ENCODE results near the gene ACTR1A.

Gene ACTR1A

GRCh38 chr10:102517553-102517952 lies 15.0 kb upstream of the ACTR1A start:
- H3K4me2 ChIP-seq (ENCODE audit: low read depth, low read length, poor library complexity, severe bottlenecking), result no peak overlapping the region
- no peaks in the 10 kb centered on the region for H3K9me2 ChIP-seq (replicated peaks; ENCODE audit: insufficient read depth, low read length)
- TF ChIP-seq, protein P1, sequence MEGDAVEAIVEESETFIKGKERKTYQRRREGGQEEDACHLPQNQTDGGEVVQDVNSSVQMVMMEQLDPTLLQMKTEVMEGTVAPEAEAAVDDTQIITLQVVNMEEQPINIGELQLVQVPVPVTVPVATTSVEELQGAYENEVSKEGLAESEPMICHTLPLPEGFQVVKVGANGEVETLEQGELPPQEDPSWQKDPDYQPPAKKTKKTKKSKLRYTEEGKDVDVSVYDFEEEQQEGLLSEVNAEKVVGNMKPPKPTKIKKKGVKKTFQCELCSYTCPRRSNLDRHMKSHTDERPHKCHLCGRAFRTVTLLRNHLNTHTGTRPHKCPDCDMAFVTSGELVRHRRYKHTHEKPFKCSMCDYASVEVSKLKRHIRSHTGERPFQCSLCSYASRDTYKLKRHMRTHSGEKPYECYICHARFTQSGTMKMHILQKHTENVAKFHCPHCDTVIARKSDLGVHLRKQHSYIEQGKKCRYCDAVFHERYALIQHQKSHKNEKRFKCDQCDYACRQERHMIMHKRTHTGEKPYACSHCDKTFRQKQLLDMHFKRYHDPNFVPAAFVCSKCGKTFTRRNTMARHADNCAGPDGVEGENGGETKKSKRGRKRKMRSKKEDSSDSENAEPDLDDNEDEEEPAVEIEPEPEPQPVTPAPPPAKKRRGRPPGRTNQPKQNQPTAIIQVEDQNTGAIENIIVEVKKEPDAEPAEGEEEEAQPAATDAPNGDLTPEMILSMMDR (IDR thresholded peaks at IDR 0.05; ENCODE audit: insufficient read depth, low read length, poor library complexity, severe bottlenecking), result no peak
- no peak for TF ChIP-seq EZH2phosphoT487 (conservative IDR thresholded peaks at IDR 0.05; ENCODE audit: low read length)
- H2AFZ ChIP-seq (ENCODE audit: low read depth, low read length, severe bottlenecking), result no peak overlapping the region
- no peak overlapping the region for H3K27ac ChIP-seq (ENCODE audit: low read depth, low read length)
- no peaks in the 10 kb centered on the region for H3F3A ChIP-seq (ENCODE audit: insufficient read depth)
- no peaks in the 10 kb centered on the region for H3K9me3 ChIP-seq (ENCODE audit: insufficient read depth, low read length)
- H3K36me3 ChIP-seq (ENCODE audit: low read length), result no peaks in the 10 kb centered on the region
- H3K4me3 ChIP-seq (ENCODE audit: insufficient read depth, low read length, poor library complexity, severe bottlenecking), result no peak overlapping the region
- H3K27me3 ChIP-seq (ENCODE audit: low read length), result no peaks in the 10 kb centered on the region
- H4K20me1 ChIP-seq (ENCODE audit: low read depth, low read length), result no peaks in the 10 kb centered on the region
- H3K79me2 ChIP-seq (ENCODE audit: insufficient read depth, low read length), result no peaks in the 10 kb centered on the region
- no peak overlapping the region for H3K9ac ChIP-seq (ENCODE audit: low read length)

GRCh38 chr10:102515724-102516123 lies 13.2 kb upstream of the ACTR1A start:
- Histone ChIP-seq H3K9ac (ENCODE audit: low read length) (no peak overlapping the region), H3K4me2 (ENCODE audit: low read depth, low read length, poor library complexity, severe bottlenecking) (no peak overlapping the region), H4K20me1 (ENCODE audit: low read depth, low read length) (no peaks in the 10 kb centered on the region), H3K27ac (ENCODE audit: low read depth, low read length) (no peak overlapping the region), H3K27me3 (ENCODE audit: low read length) (no peaks in the 10 kb centered on the region), H3F3A (ENCODE audit: insufficient read depth) (peaks cover 11% of the 10 kb centered on the region), H2AFZ (ENCODE audit: low read depth, low read length, severe bottlenecking) (no peak overlapping the region), H3K4me3 (ENCODE audit: insufficient read depth, low read length, poor library complexity, severe bottlenecking) (no peak overlapping the region), H3K79me2 (ENCODE audit: insufficient read depth, low read length) (no peaks in the 10 kb centered on the region), H3K9me2 (replicated peaks; ENCODE audit: insufficient read depth, low read length) (no peaks in the 10 kb centered on the region), H3K9me3 (ENCODE audit: insufficient read depth, low read length) (no peaks in the 10 kb centered on the region), H3K36me3 (ENCODE audit: low read length) (no peaks in the 10 kb centered on the region)
- TF ChIP-seq, protein P1 (IDR thresholded peaks at IDR 0.05; ENCODE audit: insufficient read depth, low read length, poor library complexity, severe bottlenecking), result no peak
- no peak for TF ChIP-seq EZH2phosphoT487 (conservative IDR thresholded peaks at IDR 0.05; ENCODE audit: low read length)

- TF ChIP-seq, protein P1 (IDR thresholded peaks at IDR 0.05; ENCODE audit: insufficient read depth, low read length, poor library complexity, severe bottlenecking), result no peak
- TF ChIP-seq EZH2phosphoT487 (conservative IDR thresholded peaks at IDR 0.05; ENCODE audit: low read length), result no peak
- no peaks in the 10 kb centered on the region for H3K79me2 ChIP-seq (ENCODE audit: insufficient read depth, low read length)
- no peaks in the 10 kb centered on the region for H3K27me3 ChIP-seq (ENCODE audit: low read length)
- H3K9me3 ChIP-seq (ENCODE audit: insufficient read depth, low read length), result no peaks in the 10 kb centered on the region
- no peak overlapping the region for H3K9ac ChIP-seq (ENCODE audit: low read length)
- no peaks in the 10 kb centered on the region for H4K20me1 ChIP-seq (ENCODE audit: low read depth, low read length)
- no peak overlapping the region for H2AFZ ChIP-seq (ENCODE audit: low read depth, low read length, severe bottlenecking)
- H3K4me2 ChIP-seq (ENCODE audit: low read depth, low read length, poor library complexity, severe bottlenecking), result no peak overlapping the region
- no peak overlapping the region for H3K4me3 ChIP-seq (ENCODE audit: insufficient read depth, low read length, poor library complexity, severe bottlenecking)
- no peaks in the 10 kb centered on the region for H3K9me2 ChIP-seq (replicated peaks; ENCODE audit: insufficient read depth, low read length)
- no peaks in the 10 kb centered on the region for H3K36me3 ChIP-seq (ENCODE audit: low read length)
- peaks cover 11% of the 10 kb centered on the region for H3F3A ChIP-seq (ENCODE audit: insufficient read depth)
- no peak overlapping the region for H3K27ac ChIP-seq (ENCODE audit: low read depth, low read length)
Measured at GRCh38 chr10:102514487-102515311, 12.2 kb upstream of the ACTR1A start.
